HUDEP-2 (cell line): ENCODE results near the gene CRELD2.

Experiments used
- DNase-seq, 76 experiments: peaks; one replicate each; lab custom pipeline; 2025; ENCODE audit not compliant: unreplicated experiment in 76 of 76; lab: John Stamatoyannopoulos, UW

Gene CRELD2

GRCh38 chr22:49910229-49911155, 7.9 kb upstream of the CRELD2 start:
- no peak for DNase-seq

- no peak for DNase-seq
Measured at GRCh38 chr22:49911881-49912625, 6.4 kb upstream of the CRELD2 start.

- DNase-seq = no peak
Measured at GRCh38 chr22:49913026-49913425, 5.4 kb upstream of the CRELD2 start.

GRCh38 chr22:49913446-49913845, 5.0 kb upstream of the CRELD2 start:
- DNase-seq = no peak

- no peak for DNase-seq
Measured at GRCh38 chr22:49914256-49914655, 4.2 kb upstream of the CRELD2 start.

- no peak for DNase-seq
Measured at GRCh38 chr22:49915610-49916009, 2.8 kb upstream of the CRELD2 start.

- no peak for DNase-seq
Measured at GRCh38 chr22:49916831-49917230, 1.6 kb upstream of the CRELD2 start.

GRCh38 chr22:49918911-49919881, 762 bp downstream of the CRELD2 start:
- DNase-seq = no peak

GRCh38 chr22:49920859-49921258, 2.4 kb downstream of the CRELD2 start:
- no peak for DNase-seq

GRCh38 chr22:49921508-49922278, 3.3 kb downstream of the CRELD2 start:
- no peak for DNase-seq

- DNase-seq = no peak
Measured at GRCh38 chr22:49922484-49922883, 4.0 kb downstream of the CRELD2 start.

- no peak for DNase-seq
Measured at GRCh38 chr22:49922926-49923325, 4.5 kb downstream of the CRELD2 start.

- no peak for DNase-seq
Measured at GRCh38 chr22:49923445-49923844, 5.0 kb downstream of the CRELD2 start.

- DNase-seq = no peak
Measured at GRCh38 chr22:49924113-49924833, 5.8 kb downstream of the CRELD2 start.

- peak in 1 of 76 experiments; percentile 2 for DNase-seq
Measured at GRCh38 chr22:49925525-49926128, 7.2 kb downstream of the CRELD2 start.

GRCh38 chr22:49926916-49927315, 8.5 kb downstream of the CRELD2 start:
- DNase-seq = no peak

- no peak for DNase-seq
Measured at GRCh38 chr22:49927483-49928184, 9.2 kb downstream of the CRELD2 start.

- no peak for DNase-seq
Measured at GRCh38 chr22:49928185-49928495, 9.7 kb downstream of the CRELD2 start.
